GM08714 (cell line): ENCODE results near the gene RAD51AP2.
"Not testable (repeated sequence)": the region's sequence is repeated elsewhere in the genome, so short reads cannot be mapped to it uniquely, and the experiment has no call there.

Experiments used
- H3K4me3 ChIP-seq: fragments of 200-500 bp; sonication (Bioruptor generic); 2 replicates; pipeline ENCODE4 v1.5.1; 2014; ENCODE audit warnings: mild to moderate bottlenecking, low read length, inconsistent platforms
- ZNF274 ChIP-seq: IDR thresholded peaks from 2 replicates; pipeline ENCODE4 v1.6.1; 2012; ENCODE audit warnings: mild to moderate bottlenecking, low read depth, low read length

The RAD51AP2 gene

GRCh38 chr2:17518212-17519154 lies at the start of gene RAD51AP2:
TSS of gene RAD51AP2 (minus strand) at chr2:17518440. CDS start at chr2:17518415, 25 bp downstream.
- H3K4me3 ChIP-seq, result peak within 1 kb of the TSS; percentile 62
- TF ChIP-seq ZNF274, result no peak

DNA sequence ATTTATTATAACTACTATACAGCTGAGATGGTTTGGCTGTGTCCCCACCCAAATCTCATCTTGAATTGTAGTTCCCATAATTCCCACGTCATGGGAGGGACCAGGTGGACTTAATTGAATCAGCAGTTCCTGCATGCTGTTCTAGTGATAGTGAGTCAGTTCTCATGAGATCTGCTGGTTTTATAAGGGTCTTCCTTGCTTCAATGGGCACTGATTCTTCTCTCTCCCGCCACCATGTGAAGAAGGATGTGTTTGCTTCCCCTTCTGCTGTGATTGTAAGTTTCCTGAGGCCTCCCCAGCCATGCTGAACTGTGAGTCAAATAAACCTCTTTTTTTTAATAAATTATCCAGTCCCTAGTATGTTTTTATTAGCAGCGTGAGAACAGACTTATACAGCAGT lies 47.5 kb upstream of the RAD51AP2 start:
- H3K4me3 ChIP-seq, result not testable (repeated sequence)

DNA sequence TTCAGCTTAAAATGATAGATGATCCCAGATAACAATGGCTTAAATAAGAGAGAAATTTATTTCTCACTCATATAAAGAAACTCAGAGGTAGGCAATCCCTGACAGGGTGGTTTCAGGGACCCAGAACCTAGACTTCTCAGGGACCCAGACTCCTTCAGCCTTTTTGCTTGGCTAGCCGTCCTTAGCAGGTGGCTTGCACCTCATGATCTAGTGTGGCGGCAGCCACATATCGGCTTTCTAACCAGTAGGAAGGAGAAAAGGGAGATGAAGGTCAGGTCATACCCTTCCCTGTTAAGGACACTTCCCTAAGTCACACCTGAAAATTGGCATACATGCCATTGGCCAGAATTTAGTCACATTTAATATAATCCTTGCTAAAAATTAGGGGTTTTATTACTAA lies 40.6 kb upstream of the RAD51AP2 start:
- no peak overlapping the region for H3K4me3 ChIP-seq
- TF ChIP-seq ZNF274, result no peak

- no peak overlapping the region for H3K4me3 ChIP-seq
- no peak for TF ChIP-seq ZNF274
Measured at GRCh38 chr2:17558053-17558452, 39.8 kb upstream of the RAD51AP2 start.

GRCh38 chr2:17557596-17557995 lies 39.4 kb upstream of the RAD51AP2 start:
- H3K4me3 ChIP-seq, result no peak overlapping the region
- no peak for TF ChIP-seq ZNF274

GRCh38 chr2:17555150-17555549 lies 36.9 kb upstream of the RAD51AP2 start:
- TF ChIP-seq ZNF274, result no peak

DNA sequence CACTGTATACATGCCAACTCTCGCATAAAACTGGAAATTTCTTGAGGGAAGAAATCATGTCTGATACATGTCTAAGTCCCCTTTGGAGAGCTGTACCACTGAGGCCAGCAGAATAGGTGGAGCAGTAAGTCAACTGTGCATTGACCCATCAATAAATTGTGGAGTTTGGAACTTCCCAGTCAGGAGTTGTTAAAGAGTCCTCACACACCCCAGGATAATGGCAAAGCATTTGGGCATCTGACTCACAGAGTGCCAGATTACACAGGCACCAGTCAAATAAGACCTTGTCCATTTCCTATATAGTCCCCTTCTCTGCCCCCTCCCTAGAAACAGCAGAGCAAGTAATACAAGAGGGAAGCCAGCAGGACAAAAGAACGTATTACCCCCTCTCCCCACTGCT lies 32.7 kb upstream of the RAD51AP2 start:
- TF ChIP-seq ZNF274, result no peak
- no peak overlapping the region for H3K4me3 ChIP-seq

More at GRCh38 chr2:17555150-17555549, 36.9 kb upstream of the RAD51AP2 start:
- H3K4me3 ChIP-seq, result no peak overlapping the region

- no peak for TF ChIP-seq ZNF274
- H3K4me3 ChIP-seq, result no peak overlapping the region
Measured at GRCh38 chr2:17547737-17548136, 29.5 kb upstream of the RAD51AP2 start.

GRCh38 chr2:17547237-17547636 lies 29.0 kb upstream of the RAD51AP2 start:
- no peak for TF ChIP-seq ZNF274
- no peak overlapping the region for H3K4me3 ChIP-seq

- no peak for TF ChIP-seq ZNF274
- H3K4me3 ChIP-seq, result no peak overlapping the region
Measured at GRCh38 chr2:17545680-17546613, 27.7 kb upstream of the RAD51AP2 start.

- H3K4me3 ChIP-seq, result no peak overlapping the region
Measured at GRCh38 chr2:17544256-17544655, 26.0 kb upstream of the RAD51AP2 start.

GRCh38 chr2:17543848-17544247 lies 25.6 kb upstream of the RAD51AP2 start:
- TF ChIP-seq ZNF274, result no peak
- H3K4me3 ChIP-seq, result no peak overlapping the region

More at GRCh38 chr2:17544256-17544655, 26.0 kb upstream of the RAD51AP2 start:
- no peak for TF ChIP-seq ZNF274

GRCh38 chr2:17543131-17543660 lies 25.0 kb upstream of the RAD51AP2 start:
- no peak for TF ChIP-seq ZNF274
- no peak overlapping the region for H3K4me3 ChIP-seq

DNA sequence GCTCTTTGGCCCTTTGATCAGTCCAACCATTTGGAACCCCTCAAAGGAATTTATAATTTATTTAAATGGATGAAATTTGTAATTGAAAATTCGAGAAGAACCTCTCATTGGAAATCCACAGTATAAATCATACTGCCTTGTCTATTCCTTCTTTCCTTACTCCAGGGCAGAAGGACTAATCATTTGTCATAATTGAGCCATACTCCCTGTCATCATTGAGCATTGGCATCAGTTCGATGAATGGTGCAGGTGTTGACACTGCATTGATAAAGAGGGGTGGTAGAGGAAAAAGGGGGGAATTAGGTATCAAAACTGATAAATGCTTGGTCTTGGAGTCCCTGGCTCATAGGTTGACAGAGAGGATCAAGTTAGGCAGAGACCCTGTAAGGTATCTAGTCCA lies 24.2 kb upstream of the RAD51AP2 start:
- H3K4me3 ChIP-seq, result no peak overlapping the region
- no peak for TF ChIP-seq ZNF274
